ENCODE measurements around the gene MYOZ3.

MYOZ3 gene, protein sequence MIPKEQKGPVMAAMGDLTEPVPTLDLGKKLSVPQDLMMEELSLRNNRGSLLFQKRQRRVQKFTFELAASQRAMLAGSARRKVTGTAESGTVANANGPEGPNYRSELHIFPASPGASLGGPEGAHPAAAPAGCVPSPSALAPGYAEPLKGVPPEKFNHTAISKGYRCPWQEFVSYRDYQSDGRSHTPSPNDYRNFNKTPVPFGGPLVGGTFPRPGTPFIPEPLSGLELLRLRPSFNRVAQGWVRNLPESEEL

DNA sequence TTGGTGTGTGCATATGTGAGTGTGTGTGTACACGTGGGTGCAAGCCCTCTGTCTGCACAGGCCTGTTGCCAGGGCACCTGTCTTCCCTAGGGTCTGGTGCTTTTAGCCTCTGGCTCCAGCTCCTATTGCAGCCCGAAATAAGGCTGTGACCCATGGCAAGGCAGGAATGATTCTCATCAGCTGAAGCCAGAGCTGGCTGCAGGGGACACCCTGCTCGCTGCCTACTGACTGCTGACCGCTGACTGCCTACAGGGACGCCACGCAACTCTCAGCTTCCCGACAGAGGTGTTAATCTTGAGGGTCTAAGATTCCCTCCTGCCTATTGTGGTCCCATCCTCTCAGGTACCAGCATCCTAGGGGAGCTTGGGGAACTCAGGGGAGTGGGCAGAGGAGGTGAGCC lies at the start of gene MYOZ3:
TSS of gene MYOZ3 (plus strand) at position 166 of the 400 bp plus-strand sequence. CDS start 1,691 bp downstream, outside the sequence.
- in situ Hi-C loops (cut with MboI; ENCODE audit: low sequenced_read_pairs): no loop called here

DNA sequence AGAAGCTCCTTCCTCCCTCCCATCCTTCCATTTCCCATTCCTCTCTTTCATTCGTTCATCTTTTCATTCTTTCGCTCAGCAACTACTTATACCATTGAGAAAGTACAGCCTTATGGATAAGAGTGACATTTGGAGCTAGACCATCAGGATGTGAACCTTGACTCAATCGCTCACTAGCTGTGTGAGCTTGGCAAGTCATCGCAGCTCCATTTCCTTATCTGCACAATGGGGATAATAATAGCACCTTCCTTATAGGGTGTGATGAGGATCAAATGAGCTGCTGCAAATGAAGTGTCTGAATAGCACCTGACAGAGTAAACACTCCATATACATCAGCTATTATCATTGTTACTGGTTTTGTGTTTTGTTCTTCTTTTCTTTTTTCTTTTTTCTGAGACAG lies 48.6 kb upstream of the MYOZ3 start:
- in situ Hi-C loops (cut with MboI; ENCODE audit: low sequenced_read_pairs): no loop called here

DNA sequence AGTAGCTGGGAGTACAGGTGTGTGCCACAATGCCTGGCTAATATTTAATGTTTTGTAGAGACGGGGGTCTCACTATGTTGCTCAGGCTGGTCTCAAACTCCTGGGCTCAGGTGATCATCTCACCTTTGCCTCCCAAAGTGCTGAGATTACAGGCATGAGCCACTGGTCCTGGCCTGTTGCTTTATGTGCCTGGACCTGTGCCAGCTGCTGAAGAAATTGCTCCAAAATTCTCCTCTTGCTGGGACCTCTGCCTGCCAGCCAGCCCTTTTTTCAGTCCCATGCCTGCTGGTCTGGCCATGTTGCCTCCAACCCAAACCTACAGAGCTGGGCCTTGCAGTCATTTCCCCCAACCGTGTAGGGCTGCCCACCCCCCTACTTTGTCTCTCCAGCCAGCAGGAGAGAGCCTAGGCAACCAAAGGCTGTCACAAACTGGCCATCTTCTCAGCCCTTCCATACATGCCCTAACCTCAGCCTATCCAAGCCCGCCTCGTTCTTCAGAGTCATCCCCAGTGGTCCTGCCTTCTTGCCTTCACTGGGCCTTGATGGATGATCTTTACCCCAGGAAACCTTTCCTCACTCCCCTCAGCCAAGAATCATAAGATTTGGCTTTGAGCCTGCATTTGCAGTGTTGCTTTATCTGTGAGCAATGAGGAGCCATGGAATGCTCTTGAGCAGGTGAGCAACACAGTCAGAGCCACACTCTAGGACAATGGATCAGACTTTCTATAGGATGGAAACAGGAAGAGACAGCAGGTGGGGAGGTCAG lies 48.0 kb upstream of the MYOZ3 start:
- in situ Hi-C loops (cut with MboI; ENCODE audit: low sequenced_read_pairs): no loop called here

DNA sequence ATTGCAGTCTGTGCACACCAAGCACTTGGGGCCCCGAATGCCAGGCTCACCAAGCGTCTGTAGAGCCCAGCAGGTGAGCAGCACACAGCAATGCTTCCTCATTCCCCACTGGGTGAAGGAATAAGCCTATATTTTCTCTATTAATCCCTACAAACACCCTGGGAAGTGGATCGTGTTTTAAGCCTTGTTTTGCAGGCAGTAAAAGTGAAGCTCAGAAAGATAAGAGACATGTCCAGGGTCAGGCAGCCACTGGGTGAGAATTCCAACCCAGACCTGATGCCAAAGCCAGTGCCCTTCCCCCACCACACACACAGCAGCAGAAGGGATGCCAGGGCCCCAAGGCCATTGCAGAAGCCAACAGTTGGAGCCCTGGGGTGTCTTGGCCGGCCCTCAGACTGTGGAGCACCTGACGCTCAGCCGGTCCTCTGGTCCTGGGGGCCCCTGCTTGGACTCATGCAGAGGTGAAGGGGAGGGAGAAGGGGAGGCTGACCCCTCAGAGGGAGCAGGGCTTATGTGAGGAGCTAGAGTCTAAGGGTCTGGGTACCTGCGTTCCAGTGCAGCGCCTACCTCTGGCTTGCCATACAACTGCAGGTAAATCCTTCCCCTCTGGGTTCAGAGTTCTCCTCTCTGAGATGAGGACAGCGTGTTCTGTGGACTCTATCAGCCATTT lies 46.9 kb upstream of the MYOZ3 start:
- in situ Hi-C loops (cut with MboI; ENCODE audit: low sequenced_read_pairs): no loop called here

DNA sequence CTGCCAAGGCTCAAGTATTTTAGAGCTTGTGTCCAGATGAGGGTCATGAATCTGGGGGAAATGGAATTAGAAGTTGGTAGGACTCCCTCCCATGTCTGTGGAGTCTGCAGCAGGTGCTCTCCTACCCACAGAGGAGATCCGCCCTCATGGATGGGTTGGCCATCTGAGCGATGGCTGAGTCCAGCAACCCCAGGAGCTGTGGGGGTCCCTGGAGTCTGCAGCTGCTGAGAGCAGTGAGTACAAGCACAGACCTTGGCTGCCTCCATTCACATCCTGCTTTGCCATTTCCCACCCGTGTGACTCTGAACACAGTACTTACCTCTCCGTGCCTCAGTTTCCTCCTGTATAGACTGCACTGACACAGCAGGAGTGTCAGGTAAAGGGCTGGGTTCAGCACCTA lies 46.4 kb upstream of the MYOZ3 start:
- in situ Hi-C loops (cut with MboI; ENCODE audit: low sequenced_read_pairs): no loop called here

DNA sequence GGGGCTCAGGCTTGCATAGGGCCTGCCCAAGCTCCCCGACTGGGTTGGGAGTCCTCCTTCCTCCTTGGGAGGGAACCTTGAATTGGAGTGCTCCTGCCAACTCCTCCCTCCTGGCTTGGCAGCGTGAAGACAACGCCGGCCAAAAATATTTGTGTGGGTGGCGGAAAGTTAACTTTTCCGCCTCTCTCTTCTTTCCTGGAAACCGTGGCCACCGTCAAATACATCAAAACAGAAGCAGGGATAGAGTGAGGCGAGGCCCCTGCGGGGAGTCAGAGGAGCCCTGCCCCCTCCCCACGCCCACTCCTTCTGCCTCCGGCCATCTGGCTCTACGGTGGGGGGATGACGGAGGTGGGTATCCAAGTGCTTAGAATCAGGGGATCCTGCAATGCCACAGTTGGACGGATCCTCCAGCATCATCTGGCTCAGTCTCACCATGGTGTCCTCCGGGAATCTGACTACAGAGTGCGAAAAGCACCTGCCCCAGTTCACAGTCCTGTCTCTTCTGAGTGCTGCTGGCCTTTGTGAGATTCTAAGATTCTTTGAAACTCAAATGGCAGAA lies 45.8 kb upstream of the MYOZ3 start:
- in situ Hi-C loops (cut with MboI; ENCODE audit: low sequenced_read_pairs): no loop called here

DNA sequence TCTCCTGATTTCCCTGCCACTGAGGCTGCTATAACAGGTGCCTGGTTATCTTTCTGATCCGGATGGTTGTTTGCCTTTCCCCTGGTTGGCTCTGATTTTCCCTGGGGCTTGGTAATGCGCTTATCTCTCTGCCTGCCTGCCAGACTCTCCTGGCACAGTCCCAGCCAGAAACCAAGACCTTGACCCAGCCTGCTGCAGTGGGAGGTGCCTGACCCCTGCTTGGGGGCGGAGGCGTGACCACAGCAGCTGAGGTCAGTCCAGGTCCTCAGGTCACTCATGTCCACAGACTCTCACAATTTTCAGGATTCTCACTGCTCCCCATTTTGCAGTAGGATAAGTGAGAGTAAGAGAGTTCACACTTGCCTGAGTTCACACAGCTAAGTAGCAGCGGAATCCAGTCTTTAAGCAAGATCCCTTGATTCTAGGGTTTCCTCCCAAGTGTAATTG lies 45.0 kb upstream of the MYOZ3 start:
- in situ Hi-C loops (cut with MboI; ENCODE audit: low sequenced_read_pairs): no loop called here

DNA sequence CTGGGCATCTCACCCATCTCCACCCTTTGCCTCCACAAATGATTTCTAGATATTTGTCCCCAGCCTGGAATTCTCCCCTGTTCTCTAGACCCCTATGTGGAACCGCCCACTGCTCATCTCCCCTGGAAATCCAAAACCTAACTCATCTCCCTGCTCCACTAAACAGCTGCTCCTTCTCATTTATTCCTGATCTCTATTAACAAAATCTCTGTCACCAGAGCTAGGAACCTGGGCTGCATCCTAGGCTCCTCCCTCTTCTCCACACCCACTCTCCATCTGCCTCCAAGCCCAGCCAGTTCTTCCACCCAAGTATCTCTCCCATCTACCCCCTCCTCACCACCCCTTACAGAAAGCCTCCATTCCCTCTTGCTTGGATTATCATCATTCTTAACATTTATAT lies 44.5 kb upstream of the MYOZ3 start:
- in situ Hi-C loops (cut with MboI; ENCODE audit: low sequenced_read_pairs): no loop called here

DNA sequence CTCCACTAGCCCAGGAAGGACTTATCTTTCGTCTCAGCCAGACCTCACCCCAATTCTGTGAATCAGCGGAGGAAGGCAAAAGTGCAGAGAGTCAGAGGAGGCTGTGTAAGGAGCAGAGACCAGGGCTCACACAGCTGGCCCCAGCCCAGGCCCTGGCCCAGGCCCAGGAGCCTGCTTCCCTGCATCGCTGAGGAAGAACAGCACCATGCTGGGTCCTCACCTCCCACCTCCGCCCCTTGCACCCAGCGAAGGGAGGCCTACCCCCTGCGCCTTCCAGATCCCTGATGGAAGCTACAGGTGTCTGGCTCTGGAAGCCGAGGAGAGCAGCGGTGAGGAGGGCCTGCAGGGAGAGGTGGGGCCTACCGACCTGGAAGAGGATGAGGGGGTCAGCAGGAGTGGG lies 42.9 kb upstream of the MYOZ3 start:
- in situ Hi-C loops (cut with MboI; ENCODE audit: low sequenced_read_pairs): no loop called here

DNA sequence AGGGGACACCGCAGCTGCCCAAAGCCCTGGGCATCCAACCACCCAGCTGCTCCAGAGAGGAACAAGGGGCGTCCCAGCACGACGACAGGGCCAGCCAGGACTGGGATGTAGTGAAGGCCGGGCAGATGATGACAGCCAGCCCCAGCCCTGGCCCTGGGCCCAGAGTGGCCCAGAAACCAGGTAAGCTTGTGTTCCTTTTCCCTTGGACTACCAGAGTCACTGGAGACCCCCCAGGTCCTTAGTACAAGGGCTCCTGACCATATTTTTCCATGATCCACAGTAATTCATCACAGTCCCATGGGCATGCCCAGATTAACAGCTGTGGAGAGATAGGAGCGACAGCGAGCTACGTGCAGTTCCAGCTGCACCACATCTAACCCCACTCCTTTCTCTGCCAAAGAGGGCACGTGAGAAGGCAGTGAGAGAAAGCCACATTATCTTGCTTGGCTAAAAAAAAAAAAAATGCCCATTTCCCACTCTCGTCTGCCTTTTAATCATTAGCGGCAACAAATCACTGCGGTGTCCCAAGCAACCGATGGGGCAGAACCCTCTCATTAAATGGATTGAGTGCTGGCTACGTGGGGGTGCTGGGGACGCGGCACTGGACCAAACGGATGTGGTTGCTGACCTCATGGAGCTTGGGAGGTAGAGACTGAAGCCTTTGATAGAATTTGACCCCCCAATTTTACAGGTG lies 42.3 kb upstream of the MYOZ3 start:
- in situ Hi-C loops (cut with MboI; ENCODE audit: low sequenced_read_pairs): no loop called here

DNA sequence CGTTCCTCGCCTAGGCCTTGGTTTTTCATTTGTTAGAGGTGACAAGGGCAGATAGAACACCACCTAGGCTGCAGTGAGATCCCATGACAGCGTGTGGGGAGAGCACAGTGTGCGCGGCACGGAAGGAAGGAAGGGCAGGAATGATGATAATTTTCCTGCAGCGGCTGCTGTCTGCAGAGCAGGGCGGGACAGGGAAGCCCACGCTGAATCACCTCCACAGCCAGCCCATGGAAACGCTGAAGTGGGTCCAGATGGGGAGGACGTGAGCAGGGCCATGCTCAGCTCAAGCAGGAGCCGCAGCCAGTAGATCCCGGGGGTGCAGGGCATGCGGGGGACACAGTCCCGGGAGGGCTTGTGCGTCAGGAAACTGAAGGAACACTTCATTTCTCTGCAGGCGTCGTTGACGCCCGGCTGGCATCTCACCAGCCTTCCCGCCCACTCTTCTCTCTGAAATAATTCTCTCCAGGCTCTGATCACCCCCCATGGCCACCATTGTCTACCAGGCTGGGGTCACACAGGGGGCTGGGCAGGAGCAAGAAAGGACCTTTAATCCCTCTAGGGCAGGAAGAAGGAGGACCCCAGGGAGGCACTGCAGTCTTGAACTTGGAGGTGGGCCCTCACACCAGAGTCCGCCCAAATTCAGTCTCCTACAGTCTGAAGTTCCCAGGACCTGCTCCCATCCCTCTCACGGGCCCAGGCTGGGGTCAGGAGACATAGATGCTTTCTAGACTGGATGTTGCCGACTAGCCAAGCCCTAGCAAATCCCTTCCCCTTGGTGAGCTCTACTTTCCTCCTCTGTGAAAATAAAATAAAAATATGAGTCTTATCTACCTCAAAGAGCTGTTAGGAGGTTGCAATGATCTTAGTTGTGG lies 41.5 kb upstream of the MYOZ3 start:
- in situ Hi-C loops (cut with MboI; ENCODE audit: low sequenced_read_pairs): no loop called here

DNA sequence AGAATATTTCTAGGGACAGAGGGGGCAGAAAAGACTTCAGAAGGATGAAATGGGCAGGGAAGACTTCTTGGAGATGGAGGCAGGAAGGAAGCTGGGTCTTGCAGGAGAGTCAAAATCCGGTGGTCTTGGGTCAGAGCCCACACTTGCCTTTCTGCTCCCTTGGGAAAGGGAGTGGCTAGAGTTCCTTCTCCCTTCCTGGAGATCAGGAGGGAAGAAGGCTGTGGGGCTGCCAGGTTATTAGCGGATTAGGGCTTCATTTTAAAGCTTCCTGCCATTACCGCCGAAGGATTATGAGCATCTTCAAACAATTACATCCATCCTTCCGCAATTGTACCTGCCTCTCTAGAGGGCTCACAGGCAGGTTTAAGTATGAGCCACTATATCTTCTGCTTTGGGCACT lies 39.8 kb upstream of the MYOZ3 start:
- in situ Hi-C loops (cut with MboI; ENCODE audit: low sequenced_read_pairs): no loop called here

DNA sequence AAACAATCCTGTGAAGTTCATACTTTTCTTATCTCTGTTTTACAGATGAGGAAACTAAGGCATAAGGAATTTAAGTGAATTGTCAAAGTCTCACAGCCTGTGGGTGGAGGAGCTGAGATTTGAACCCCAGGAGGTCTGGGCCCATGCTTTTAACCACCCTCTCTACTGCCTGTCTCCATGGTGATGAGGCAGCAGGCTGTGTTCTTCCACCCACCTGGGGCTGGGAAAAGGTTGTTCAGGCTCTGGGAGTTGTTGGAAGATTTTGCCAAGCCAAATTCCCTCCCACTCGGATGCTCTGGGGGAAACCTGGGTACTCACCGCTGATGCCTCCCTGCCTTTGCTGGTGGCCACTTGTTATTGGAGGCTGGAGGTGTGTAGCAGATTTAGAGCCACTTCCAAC lies 38.9 kb upstream of the MYOZ3 start:
- in situ Hi-C loops (cut with MboI; ENCODE audit: low sequenced_read_pairs): no loop called here

DNA sequence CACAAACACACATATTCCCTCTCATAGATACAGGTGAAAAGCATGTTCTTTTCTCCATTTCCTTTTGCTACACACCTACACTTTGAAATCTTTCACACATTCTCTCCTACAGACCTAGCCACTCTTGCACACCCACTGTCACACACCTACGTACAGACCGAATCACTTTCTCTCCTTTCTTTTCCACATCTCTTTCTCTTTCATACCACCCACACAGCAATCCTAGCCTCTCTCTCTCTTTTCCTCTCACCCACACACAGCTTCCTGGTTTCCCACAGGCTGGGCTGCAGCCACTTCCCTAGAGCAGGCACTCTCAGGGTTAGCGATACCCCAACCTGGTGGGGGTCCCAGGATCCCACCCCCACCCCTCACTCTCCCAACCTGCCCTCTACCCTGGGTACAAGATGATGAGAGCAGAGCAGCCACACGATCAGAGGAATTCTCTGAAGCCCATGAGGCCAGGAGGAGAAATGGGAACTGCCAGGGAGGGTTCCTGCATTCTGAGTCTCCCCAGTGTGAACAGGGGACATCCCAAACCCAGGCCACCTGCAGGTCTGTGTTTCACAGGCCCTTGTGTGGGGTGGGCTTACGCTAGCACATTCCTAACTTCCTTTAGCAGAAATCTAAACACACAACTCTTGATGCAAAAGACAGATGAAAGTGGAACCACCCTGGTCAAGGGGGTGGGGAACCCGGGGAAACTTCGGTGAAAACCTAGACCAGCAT lies 37.7 kb upstream of the MYOZ3 start:
- in situ Hi-C loops (cut with MboI; ENCODE audit: low sequenced_read_pairs): no loop called here

DNA sequence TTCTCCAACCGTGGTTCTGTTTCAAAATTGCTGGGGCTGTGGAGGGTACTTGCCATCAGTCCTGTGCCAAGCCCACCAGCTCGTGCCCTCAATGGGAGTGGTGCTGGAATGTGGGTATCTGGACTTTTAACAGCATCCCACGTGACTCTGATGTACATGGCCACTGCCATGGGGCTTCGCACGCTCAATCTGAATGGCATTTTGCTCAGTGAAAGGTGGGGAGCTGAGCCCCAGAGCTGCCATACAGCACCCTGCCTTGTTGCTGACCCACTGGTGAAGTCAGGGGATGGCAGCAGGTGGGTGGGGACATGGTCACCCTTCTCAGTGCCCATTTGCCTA lies 37.2 kb upstream of the MYOZ3 start:
- in situ Hi-C loops (cut with MboI; ENCODE audit: low sequenced_read_pairs): no loop called here

DNA sequence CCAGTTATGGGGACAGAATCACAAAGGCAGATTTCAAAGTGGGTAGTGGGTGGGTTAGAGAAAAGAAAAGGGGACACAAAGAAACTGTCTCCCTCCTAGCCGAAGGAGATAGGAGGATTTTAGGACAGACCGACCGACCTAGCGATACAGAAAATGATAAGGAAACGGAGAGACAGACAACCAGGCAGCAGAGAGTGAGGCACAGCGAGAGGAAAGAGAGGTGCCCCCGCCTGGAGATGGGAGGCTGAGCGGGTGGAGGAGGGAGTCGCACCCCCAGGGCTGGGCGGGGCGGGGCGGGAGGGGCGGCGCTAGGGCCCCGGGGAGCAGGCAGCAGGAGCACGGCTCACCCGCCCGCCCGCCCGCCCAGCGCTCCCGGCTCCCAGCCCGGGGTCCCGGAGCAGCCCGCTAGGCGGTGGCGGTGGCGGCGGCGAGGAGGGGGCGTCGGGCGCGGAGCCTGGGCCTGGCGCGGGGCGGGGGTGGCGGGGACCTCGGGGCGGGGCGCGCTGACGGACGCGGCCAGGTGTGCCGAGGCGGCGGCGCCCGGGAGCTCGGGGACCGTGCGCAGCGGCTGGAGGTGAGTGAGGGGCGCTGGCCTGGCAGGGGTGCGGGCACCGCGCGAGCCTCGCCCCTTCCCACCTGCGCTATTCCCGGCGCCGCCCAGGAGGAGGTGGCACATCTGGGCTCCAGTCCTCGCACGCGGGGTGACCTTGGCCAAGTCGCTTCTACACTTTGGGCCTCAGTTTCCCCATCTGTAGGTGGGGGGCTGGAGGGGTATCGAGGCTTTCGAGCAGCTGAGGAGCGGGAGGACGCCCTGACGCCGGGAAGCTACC lies 36.5 kb upstream of the MYOZ3 start:
- in situ Hi-C loops (cut with MboI; ENCODE audit: low sequenced_read_pairs): no loop called here

DNA sequence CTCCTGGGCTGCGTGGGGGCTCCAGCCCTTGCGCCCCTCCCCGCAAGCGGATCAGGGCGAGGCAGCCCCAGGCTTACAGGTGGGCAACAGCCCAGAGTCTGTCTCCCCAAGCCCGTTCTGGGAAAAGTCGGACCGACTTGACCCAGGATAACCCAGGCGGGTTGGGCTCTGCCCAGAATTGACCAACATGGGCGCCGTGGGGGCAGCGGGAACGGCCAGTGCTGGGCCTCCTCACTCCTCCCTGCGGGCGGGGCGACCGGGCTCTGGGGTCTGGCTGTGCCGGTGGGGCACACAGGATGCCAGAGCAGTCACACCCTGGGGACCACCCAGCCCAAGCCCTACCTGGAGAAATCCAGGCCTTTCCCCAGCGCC lies 35.9 kb upstream of the MYOZ3 start:
- in situ Hi-C loops (cut with MboI; ENCODE audit: low sequenced_read_pairs): no loop called here

DNA sequence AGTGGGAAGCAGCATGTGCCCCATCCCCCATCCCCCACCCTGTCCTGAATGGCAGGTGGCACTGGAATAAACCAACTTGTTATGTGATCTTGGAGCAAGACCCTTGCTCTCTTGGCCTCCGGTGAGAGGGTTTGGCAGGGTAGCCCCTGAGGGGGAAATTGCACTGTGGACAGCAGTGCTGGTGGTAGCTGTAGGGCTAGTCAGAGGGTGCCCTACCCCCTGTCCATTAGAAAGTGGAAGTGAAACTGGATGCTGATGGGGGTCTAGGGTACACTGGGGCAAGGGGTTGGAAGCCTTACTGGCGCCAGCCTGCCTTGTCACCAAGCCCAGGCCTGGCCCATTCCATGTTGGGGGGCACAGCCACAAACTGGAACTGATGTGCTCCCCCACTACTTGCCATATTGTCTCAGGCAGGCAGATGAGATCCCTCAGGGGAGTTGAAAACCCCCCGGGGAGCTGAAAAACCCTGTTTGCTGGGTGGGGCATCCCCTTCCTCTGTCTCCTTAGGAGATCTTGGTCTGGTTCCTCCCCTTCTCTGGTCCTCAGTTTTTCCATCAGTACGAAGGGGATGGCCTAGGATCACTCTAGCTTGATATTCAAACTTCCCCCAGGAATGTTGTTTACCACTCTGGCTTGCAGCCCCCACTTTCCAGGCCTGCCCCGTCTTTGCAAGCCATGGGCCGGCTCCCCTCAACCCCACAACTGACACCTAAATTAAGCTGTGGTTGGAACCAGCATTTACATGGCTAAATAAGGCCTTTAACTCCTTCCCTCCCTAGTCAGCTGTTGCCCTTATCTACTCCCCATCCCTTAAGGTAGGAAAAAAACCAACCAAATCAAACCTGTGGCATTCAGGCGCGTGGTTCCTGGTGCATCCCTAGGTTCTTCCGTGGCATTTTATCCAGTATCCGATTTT lies 35.0 kb upstream of the MYOZ3 start:
- in situ Hi-C loops (cut with MboI; ENCODE audit: low sequenced_read_pairs): no loop called here
